HG02973 (cell line): Measurements from ENCODE around the gene HEBP1.

Source experiments
- ATAC-seq: cut with Tn5 transposase; IDR thresholded peaks from one replicate; pipeline ENCODE4 v1.9.1; 2021; ENCODE audit warnings: moderate library complexity; ENCODE audit not compliant: unreplicated experiment

The HEBP1 gene

GRCh38 chr12:12954356-12954755 lies 45.7 kb downstream of the HEBP1 start:
- ATAC-seq = no peak

DNA sequence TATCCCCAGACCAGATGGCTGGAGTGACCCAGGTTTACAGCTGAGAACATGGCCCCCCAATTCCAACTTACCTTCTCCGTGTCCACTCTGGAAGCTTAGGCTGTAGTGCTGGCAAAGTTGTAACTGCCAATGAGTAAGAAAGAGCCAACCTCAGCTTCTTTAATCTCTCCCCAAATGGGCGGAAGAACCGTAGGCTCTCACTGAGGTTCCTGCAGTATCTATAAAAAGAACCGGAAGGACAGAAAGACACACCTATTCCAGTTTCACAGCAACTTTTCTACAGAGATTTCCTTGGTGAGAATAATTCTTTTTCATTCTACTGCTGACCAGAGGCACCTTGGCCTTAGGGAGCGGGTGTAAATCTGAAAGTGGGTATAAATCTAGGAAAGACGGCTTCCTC lies 48.0 kb downstream of the HEBP1 start, which contains the start of gene GPRC5D:
GPRC5D (minus strand) TSS at position 135 of the 400 bp plus-strand sequence. CDS start 1,786 bp downstream, outside the sequence.
- no peak for ATAC-seq

DNA sequence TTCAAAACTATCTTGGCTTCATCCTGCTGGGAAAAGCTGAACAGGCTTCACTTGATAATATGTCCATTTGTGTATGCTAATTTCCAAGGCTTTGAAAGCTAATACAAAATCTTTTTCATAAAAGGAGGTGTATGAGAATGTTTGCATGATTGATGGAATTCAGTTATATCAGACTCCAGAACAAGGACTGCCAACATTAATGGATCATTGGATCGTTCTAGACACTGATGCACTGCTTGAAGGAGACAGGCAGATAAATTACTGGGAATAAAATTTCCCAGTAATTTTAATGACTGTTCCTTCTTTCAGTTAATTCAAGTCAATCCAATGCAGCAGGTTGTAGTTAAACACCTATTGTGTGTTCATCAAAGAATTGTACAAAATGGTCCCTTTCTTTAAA lies 48.6 kb downstream of the HEBP1 start:
- no peak for ATAC-seq

- no peak for ATAC-seq
Measured at GRCh38 chr12:12947902-12948301, 52.2 kb downstream of the HEBP1 start.

- no peak for ATAC-seq
Measured at GRCh38 chr12:12946686-12947355, 53.2 kb downstream of the HEBP1 start.

DNA sequence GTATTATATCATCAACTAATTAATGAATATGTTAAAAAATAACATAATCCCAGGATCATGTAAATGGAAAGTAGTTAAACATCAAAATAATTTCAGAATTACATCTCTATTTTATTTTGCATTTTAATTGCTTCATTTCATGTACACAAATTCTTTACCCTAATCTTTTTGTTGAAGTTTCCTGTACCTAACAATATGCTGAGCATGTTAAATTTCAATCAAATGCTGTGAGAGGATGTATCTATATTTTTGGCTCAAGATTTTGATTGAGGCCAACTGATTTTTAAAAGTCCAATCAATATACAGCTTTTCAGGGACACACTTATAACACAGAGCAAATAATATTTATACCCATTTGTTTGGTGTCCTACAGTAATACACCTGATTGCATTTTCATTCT lies 54.5 kb downstream of the HEBP1 start:
- no peak for ATAC-seq

GRCh38 chr12:12943586-12944260 lies 56.3 kb downstream of the HEBP1 start:
- ATAC-seq = no peak

DNA sequence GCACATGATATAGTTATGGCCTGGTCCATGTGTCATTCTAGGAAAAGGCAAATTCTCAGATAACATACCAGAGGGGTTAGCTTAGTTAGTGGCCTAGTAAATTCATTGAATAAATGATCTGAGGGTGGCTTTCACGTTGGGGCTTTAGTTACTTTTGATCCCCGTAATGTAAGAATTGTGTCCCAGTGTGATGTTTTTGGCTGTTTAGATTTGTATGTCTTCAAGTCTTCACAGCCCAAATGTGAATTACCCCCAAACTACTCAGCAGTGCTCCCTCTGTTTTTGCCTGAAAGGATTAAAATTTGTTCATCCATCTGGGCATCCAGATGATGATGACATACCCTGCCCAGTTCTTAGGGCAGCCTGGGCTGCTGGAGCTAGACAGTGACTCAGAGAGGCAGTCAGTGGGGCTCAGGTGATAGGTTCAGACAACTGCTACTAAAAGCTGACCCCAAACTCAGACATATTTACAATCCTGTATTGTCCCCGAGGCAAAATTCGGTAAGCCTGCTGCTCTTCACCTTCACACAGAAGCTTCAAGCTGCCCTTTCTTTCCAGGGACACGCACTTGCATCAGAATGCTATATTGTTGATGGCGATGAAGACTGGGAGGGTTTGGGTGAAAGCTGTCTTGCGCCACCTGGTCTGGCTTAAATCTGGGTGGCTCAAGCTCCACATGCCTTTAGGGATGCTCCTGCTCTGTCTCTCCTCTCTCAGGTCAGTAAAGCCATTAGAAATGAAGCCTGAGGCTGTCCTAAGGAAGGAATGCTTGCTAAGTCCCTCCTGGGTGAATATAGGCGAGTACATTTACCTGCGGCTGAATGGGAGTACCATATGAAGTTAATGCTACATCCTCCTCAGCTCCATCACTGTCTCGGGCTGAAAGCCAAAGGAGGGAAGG lies 58.4 kb downstream of the HEBP1 start:
- no peak for ATAC-seq

- no peak for ATAC-seq
Measured at GRCh38 chr12:12939888-12940287, 60.2 kb downstream of the HEBP1 start.

- no peak for ATAC-seq
Measured at GRCh38 chr12:12938541-12938940, 61.5 kb downstream of the HEBP1 start.

- no peak for ATAC-seq
Measured at GRCh38 chr12:12936983-12937491, 63.0 kb downstream of the HEBP1 start.

DNA sequence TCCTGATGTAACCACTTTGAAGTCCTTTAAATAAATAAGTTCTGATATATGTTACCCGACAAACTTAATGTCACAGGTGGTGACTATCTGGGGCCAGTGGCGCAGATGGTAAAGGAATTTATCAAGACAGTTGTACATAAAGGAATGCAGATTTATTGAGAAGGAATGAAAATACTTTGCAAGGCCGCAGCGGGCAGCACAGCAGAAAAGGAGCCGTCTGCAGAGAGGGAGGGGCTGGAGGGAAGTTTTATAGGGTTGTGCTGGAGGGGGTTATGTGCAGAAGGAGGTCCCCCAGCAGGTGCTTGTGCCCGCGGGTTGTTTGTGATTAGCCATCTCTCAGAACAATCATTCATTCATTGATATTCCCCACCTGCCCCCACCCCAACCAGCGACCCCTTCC lies 65.5 kb downstream of the HEBP1 start:
- ATAC-seq = no peak

DNA sequence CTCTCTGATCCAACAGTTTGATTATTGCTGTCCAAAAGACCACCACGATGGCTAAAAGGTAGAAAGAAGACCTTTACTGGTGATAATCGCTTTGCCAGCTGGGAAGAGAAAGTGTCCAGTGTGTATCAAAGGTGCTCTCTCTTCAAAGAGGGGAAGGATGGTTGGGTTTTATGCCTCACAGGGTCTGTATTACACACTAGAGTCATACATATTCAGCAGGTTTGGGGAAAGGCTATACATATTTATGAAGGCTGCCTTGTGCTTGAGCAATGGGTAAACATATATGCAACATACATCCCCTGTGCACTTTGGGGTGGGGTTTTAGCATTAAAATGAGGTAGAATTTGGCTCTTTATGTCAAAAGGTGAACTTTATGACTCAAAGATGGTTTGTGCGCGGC lies 66.3 kb downstream of the HEBP1 start:
- no peak for ATAC-seq

DNA sequence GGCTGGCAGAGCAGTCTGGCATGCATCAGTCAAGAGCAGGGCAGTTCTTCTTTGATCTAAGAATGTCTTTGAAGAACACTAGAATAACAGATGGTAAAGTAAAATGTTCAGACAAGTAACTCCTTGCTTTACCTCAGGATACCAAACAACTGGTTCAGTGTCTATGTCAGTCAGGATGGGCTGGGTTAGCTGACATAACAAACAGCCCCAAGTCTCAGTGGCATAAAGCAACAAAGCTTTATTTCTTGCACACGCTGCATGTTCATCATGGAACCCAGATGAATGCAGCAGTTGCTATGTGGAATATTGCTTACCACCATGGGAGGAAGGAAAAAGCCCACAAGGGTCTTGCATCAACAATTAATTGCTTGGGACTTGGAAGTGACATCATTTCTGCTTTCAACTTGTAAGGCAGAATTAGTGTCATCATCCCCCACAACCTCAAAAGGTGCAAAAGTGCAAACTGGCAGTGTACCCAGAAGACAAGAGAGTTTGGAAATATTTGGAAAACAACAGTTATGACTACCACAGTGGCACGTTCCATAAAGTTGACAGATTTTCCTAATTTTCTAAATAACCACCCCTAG lies 69.3 kb downstream of the HEBP1 start:
- no peak for ATAC-seq

DNA sequence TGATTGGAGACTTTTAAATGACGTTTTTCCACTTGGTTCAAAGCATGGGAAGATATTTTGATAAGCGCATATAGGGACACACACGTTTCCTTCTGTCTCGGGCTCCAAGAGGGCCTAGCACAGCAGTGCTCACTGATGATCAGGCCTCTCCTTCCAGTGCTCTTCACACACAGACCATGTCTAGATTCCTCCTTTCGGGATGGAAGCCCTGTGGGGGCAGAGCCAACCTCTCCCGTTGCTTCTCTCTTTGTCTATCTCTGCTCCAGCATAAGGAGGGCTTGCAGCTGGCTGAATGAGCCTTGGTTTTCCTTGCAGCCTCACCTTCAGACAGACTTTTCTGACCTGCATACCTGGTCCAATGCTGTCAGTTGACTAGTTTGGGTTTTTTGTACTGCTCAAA lies 70.4 kb downstream of the HEBP1 start:
- no peak for ATAC-seq

- no peak for ATAC-seq
Measured at GRCh38 chr12:12927211-12928079, 72.6 kb downstream of the HEBP1 start.

GRCh38 chr12:12926571-12927071 lies 73.4 kb downstream of the HEBP1 start:
- ATAC-seq = no peak

DNA sequence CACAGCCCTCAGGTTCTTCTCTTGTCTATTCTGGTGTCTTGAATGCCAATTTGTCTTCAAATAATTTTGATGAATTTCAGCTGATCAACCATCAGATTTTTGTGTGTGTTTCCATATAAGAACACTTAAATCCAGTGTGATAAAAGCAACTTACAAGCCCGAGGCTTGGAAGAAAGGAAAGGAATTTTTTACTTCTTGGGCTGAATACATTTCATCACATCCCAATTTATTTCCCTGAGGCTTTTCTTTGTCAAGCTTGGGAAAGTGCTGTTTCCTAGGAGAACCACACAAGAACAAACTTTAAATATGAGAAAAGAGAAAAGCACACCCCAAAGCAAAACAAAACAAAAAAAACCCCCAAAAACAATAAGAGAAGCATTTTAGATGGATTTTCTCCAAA lies 74.7 kb downstream of the HEBP1 start:
- ATAC-seq = no peak
